ENCODE data around the gene WDR6.

DNA sequence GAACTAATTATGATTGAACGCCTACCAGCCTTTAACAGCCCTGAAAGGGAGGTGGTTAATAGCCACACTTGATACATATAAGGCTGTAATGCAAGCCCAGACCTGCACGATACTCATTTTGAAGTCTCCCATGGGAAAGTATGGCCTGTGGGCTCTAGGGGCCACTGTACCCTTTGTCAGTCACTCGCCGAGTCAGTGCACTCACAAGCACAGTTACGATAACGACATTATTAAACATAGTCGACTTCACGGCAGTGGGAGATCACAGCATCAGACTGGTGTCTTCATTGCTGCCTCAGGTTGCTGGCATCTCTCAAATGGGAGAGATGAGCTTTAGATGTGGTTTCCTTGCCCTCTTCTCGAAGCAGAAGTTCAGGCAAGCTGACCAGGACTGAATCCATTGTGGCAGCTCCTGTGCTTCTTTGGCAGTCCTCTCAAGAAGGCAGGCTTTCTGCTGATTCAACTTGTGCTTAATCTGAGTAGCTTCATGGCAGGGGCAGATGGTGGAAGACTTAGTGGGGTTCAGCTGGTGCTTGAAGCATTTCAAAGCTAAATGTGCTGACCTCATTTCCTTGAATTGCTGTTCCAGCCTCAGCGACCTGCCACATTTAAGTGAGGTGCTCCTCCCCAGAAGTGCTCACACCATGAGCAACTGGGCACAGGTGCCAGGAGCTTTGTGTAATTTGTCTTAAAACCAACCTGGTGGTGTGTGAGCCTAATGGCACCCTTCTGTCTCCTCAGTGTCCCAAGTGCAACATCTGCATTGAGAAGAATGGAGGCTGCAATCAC is 32.9 kb upstream of the WDR6 start:
- TF ChIP-seq CTCF (IDR thresholded peaks at IDR 0.05) (no peak), POLR2A (IDR thresholded peaks at IDR 0.05) (no peak)

Measured in prostate gland (tissue), 2 donors.